NCI-H2227 (cell line): Measurements from ENCODE around the gene ADH7.
"Not testable (repeated sequence)": the region's sequence is repeated elsewhere in the genome, so short reads cannot be mapped to it uniquely, and the experiment has no call there.

Source experiments
- DNase-seq: peaks from one replicate; lab custom pipeline; 2025; ENCODE audit not compliant: unreplicated experiment; lab: John Stamatoyannopoulos, UW

ADH7 gene

DNA sequence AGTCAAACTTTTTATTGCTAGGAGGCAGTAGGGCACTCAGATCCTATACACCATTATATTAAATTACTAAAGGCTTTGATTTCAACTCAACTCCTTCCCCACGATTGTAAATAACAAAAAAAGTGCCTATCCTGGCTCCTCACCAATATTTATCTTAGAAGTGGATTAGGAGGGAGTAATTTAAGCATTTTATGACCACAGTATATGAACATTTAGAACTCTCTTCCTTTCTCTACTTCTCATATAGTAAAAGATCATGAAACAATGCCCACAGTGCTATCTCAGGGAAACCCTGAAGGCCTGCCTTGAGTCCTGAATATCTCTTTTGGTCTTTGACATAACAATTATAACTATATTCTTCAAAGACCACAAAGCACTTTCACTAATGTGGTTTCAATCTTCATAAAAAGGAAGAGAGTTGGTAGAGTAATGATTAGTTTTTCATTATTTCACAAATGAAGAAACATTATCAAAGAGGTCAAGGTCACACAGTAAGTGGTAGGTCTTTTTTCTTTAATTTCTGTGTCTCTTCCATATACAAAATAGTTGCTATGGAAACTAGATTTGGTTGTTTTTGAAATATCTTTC lies 53.5 kb downstream of the ADH7 start:
- no peak for DNase-seq

DNA sequence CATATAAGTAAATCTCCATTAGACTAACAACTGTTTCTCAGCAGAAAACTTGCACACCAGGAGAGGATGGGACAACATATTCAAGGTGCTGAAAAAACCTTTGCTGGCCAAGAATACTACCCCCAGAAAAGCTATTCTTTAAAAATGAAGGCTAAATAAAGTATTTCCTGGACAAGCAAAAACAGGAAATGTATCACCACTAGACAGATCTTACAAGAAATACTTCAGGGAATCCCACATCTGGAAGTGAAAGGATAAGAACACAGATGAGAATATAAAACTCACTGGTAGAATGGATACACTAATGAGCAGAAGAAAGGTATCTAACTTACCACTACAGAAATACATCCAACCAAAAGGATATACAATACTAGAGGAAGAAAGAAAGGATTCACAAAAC lies 55.6 kb downstream of the ADH7 start:
- no peak for DNase-seq

DNA sequence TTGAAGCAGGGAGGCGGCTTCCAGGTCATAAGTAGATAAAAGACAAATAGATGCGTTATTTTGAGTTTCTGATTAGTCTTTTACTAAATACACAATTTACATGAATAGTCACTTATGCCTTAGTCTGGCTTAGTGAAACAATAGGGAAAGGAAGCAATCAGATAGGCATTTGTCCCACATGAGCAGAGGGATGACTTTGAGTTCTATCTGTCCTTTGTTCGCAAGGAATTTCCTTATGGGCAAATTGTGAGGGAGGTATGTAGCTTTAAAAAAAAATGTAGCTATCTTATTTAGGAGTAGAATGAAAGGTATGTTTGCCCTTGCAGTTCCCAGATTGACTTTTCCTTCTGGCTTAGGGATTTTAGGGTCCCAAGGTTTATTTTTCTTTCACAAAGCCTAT lies 56.3 kb downstream of the ADH7 start:
- no peak for DNase-seq

DNA sequence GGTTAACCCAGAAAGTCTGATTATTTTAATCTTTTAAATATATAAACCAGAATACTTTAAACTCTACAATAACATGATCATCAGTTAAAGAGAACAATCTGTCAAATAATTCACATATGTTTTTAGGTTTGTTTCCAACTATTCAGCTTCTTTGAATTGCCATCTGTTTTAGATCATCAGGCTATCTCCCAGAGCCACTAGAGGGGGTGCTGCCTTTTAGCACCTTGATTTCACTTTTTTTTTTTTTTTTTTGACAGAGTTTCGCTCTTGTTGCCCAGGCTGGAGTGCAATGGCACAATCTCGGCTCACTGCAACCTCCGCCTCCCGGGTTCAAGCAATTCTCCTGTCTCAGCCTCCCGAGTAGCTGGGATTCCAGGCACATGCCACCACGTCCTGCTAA lies 57.8 kb downstream of the ADH7 start:
- not testable (repeated sequence) for DNase-seq

DNA sequence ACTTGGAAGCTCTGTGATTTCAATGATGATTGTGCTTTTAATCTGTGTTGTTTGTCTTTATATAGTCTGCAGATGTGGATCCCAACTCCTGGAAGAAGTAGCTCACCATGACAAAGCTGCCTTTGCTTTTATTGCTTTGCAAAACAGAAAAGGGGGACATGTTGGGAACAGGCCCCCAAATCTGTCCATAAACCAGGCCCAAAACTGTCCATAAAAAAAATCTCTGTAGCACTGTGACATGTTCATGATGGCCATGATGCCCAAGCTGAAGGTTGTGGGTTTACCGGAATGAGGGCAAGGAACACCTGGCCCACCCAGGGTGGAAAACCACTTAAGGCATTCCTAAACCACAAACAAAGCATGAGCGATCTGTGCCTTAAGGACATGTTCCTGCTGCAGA lies 62.7 kb downstream of the ADH7 start:
- DNase-seq, result not testable (repeated sequence)

DNA sequence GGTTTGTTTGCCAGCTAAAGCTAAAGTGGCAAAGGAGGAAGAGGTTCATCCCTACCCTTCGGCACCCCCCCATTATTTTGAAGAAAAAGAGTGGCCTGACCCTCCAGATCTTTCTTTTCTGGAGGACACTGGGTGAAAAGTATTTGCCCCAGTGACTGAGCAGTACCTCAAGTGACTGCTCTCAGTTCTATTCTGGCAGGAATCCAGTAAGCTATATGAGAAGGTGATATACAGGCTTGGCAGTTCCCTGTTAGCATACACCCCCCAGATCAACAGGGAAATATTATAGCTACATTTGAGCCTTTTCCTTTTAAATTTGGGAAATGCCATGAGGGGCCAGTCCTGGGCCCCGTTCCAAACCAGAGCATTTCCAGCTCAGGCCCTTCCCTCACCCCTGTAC lies 67.3 kb downstream of the ADH7 start:
- not testable (repeated sequence) for DNase-seq

DNA sequence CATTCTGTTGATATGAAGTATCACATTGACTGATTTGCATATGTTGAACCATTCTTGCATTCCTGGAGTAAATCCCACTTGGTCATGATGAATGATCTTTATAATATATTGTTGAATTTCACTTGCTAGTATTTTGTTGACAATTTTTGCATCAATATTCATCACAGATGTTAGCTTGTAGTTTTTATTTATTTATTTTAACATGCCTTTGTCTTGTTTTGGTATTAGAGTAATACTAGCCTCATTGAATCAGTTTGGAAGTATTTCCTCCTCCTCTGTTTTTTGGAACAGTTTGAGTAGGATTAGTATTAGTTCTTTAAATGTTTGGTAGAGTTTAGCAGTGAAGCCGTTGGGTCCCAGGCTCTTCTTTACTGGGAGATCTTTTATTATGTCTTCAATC lies 68.7 kb downstream of the ADH7 start:
- no peak for DNase-seq

DNA sequence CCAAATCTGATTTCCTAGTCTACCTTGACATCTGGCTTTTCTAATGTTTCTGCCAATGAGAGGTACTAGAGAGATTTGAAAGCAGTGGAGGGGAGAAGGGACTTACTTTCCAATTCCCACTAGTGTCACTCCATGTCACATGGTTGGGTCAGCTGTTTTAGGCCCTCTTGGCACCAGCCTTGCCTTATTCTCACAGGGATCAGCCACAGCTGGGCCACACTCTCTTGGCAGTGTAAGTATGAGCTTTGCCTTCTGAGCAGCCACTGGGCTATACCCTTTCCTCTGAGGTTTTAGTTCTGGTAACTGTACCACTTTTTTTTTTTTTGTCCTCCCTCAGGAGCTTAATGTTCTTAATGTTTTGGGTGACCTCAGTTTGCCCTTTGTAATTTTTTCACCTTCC lies 72.4 kb downstream of the ADH7 start:
- DNase-seq, result no peak
